NCI-H69 (cell line): Measurements from ENCODE around the gene EML1.
A peak's percentile ranks its signal among the peaks of the same experiment; 100 is the strongest.

Experiments
- DNase-seq: peaks from one replicate; lab custom pipeline; 2025; lab: John Stamatoyannopoulos, UW

Gene EML1

DNA sequence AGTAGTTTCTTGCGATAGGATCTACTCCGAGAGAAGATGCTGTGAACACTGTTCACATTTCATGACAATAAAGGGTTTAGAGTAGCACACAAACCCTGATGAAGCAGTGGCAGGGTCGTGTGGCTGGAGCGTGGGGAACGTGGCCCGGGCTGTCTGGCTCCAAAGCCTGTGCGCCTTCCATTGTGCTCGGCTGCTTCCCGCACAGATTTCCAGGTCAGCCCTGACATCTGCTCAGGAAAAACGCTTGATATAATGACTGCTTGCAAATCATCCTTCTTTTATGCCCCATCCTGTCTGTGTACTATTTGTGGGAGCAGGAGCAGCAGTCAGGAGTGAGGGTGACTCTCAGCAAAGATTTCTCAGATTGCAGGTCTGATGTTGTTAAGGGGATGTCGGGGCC lies 78.6 kb downstream of the EML1 start:
- peak; percentile 84 for DNase-seq

DNA sequence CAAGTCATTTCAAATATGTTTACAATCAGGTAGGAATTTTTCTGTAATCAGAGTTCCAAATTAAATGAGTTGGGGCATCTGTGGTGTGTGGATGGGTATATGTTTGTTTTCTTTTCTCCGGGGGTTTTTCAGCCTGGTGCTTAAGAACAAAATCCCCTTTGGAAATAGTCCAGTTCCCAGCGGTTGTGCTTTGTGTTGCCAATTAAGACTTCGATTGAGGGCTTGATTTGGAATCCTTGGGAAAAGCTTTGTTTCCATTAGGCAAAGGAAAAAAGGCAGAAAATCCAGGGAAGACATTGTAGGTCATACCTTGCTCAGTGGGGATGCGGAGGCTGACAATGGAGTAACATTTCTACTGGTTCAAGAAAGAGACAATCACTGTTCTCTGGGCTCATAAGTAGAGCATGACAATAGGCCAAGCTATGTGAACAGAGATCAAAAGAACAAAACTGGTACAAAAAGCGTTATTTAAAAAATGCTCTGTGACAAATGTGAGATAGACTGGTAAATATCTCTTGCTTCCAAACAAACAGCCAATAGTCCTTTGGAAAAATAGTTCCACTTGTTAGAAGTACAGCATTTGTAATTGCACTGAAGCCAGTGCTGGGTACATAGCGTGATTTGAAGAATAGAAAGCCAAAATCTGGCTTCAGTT lies 79.7 kb downstream of the EML1 start:
- DNase-seq = peak; percentile 97

DNA sequence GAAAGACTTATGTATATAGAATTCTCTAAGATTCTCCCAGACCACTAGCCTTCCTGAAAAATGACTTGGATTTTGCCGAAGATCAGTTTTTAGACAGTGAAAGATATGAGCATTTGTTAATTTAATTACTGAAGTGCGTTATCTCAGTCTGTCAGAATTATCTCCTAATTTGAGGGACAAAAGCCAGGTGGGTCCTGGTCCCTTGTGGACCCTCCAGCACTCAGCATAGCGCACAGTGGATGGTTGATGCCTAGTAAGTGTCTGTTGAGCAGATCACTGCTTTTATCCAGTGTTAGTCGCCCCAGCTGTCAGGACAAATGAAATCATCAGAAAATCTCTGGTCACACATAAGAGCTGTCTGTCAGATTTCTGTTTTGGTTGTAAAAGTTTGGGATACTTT lies 80.4 kb downstream of the EML1 start:
- DNase-seq = peak; percentile 18

GRCh38 chr14:99874306-99874705 lies 81.1 kb downstream of the EML1 start:
- peak; percentile 29 for DNase-seq

DNA sequence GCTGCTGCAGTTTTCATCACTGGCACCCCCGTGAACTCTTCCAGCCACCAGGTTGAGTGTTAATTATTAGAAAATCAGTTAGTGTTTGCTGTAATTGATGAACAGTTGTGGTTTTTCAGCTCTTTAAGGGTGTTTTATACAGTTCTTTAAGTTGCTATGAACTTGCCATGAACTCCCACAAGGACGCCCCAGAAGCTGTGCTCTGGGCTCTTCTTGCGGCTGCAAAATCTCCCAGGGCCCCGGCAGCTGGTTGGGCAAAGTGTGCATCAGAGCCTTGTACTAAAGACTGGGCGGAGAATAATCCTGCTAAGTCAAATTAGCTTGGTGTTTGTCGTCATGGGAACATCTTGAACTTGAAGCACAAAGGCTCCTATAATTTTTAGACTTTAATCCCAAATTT lies 82.2 kb downstream of the EML1 start:
- DNase-seq = peak; percentile 19

DNA sequence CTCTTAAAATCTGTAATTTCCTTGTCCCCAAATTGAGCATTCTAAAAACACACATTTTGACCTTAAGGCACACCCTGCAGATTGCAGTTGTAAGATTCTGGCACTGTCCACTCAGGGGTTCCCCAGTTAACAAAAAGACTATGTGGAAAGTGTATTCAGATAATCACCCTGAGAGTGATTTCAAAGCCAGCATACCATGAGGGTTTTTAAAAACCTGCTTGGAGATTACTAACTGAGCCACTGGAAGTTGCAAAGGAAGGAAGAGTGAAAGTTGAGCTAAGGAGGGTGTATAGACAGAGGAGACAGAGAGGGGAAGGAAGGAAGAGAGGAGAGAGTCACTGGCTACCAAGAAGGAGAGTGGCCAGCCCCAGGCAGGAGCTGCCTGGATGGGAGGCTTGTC lies 82.6 kb downstream of the EML1 start:
- DNase-seq = no peak

DNA sequence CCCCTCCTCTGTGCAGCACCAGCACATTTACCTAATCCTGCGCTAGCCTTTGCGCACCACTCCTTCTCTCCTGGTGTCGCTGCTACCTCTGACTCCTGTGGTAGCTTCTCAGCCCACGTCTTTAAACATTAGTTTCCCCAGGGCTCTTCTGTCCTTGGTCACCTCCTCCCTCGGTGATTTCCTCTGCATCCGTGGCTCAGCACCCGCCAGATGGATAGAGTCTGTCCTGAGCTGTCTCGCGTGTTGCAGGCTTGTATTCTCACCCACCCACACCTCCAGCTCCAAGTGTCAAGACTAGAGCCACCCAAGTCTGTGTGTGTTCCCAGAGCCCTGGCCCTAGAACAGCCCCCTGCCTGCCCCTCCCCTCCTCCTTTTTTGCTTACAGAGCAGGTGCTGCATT lies 83.2 kb downstream of the EML1 start:
- DNase-seq = no peak

GRCh38 chr14:99878563-99878962 lies 85.3 kb downstream of the EML1 start:
- no peak for DNase-seq

DNA sequence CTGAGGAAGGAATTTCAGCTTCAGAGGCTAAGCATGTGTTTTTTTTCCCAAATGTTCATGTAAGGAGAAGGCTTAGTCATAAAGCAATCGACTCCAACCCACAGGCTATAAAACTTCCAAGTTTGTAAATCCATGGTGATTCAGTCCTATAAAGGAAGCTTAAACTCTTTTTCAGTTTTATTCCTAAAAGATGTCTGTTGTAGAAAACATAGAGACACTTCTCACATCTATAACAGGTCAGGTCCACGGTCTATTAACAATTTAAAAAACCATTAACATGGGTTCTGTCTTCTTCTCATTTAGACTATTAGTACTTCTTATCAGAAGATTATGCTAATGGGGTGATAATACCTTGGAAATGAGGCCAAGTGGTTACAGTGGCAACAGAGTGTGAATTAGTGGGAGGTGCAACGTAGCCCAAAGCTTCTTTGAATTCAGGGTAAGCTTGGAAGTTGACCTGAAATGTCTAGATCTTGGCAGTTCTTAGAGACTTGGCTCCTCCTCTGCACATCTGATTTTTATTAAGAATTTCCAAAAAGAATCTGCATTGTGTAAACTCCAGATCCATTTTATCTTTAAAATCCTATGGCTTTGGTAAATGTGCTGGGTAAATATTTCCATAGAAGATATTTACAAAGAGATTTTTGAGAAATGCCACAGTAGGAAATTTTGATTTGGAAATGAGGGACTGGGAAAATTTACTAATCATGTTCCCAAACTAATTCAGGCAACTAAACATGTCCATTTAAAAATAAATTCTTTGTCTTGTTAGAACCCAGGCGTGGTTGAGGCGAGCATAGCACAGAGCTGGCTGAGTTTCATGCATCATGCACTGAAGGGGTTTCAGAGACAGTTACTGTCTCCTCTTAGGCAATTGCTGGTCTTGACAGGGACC lies 86.4 kb downstream of the EML1 start:
- DNase-seq = no peak

- DNase-seq = no peak
Observed at GRCh38 chr14:99880651-99881420, 87.6 kb downstream of the EML1 start.

DNA sequence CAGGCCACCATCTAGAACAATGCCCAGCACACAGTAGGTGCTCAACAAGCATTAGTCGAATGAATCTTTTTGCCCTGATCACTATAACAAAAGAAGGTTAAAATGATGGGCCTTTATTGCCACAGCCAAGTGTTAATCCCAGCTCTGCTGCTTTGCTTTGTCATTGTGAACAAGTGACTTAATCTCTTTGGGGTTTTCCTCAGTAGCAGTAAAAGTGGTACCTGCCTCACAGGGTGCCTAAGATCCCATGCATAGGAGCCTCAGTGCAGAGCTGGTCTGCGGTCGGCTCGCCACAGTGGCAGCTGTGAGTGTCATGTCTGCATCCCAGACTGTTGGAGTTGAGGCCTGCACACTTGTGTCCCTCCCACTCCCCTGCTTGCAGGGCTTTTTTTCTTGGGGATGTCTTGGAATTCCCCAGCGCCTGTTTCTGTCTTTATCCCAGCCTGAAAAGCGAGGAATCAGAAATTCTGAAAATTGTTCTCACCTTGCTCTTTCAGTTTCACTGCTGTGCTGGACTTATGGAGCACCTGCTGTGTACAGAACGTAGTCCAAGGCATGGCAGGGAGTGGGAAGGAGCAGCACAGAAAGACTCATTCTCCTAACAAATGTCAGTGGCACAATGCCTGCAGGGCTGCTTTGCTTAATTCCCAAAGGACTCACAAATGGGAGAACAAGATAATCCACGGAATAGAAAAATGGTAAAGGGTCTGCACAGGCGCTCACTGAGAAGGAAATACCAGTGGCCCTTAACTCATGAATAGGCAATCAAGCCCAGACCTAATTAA lies 90.8 kb downstream of the EML1 start:
- DNase-seq = no peak

DNA sequence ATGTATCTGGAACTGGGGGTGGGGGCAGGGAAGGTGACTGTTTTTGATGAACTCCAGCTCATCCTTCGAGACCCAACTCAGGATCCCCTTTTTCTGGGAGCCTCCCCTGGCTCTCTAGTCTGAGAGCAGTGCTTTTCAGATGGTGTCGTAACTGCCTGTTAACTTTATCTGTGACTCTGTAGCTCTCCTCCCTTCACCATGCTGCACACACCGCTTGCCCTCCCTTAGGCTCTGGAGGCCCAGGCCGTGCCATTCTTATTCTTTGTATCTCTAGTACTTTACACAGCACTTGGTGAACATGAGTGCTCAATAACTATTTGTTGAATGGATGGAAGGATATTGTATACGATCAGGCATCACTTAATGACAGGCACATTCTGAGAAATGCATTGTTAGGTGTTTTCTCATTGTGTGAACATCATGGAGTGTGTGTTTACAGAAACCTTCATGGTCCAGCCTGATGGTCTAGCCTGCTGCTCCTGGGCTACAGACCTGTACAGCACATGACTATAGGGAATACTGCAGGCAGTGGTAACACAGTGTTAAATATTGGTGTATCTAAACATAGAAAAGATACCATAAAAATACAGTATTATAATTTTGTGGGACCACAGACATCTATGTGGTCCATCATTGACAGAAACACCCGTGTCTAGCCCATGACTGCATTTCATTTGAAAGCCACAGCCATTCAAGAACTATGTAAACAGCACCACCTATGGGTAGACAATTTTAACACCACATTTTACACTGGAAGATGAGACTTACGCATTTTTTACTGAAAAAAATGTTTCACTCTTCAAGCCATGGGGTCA lies 91.8 kb downstream of the EML1 start:
- DNase-seq = peak; percentile 74

DNA sequence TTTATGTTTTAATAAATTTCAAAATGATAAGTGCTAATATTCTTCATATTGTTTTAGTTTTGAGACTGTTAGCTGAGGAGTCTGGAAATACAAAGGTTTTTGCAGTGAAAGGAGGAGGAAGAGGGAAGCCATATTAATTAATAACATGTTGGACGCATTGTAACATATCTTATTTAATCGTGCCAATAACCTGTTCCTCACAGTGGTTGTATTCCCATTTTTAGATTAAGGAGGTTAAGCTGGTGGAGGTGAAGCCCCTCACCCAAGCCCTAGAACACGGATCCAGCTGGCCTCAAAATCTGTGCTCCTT lies 92.4 kb downstream of the EML1 start:
- DNase-seq = no peak

DNA sequence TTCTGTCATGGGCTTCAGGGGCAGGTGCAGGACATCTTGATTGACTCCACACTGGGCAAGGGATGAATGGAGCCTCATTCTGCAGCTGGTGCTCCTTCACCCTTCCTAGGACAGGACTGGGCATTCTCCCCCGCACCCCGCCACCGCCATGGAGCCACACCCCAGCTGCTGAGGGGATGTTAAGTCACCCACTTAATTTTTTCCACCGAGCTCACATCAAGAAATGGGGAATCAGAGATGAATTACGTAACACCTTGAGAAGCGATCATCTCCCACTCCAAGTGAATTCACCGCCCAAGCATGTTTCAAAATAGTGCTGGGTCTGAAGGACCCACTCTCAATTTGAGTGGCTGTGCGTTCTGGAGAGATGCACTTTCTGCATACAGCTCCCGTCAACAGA lies 94.2 kb downstream of the EML1 start:
- DNase-seq = no peak

- no peak for DNase-seq
Observed at GRCh38 chr14:99888149-99888548, 94.9 kb downstream of the EML1 start.

GRCh38 chr14:99889268-99889667 lies 96.1 kb downstream of the EML1 start:
- peak; percentile 58 for DNase-seq

GRCh38 chr14:99891266-99891665 lies 98.1 kb downstream of the EML1 start:
- no peak for DNase-seq

DNA sequence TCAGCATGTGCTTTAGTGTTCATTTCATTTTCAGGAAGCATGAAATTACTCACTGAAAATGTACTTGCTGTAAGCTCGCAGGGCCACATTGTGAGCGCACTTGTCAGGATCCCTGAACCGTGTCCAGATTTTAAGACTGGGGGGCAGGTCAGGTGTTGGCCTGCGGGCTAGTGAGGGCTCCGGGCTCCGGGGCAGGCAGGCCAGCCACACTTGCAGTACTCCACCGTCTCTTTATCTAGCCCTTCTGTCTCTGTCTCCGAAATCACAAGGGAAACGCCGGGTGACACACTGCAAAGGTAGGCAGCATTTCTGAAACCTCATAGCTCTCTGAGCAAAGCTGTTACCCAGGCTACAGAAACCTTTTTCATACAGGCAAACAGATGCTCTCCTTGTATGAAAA lies 98.7 kb downstream of the EML1 start:
- DNase-seq = no peak

GRCh38 chr14:99892406-99892805 lies 99.2 kb downstream of the EML1 start:
- no peak for DNase-seq

DNA sequence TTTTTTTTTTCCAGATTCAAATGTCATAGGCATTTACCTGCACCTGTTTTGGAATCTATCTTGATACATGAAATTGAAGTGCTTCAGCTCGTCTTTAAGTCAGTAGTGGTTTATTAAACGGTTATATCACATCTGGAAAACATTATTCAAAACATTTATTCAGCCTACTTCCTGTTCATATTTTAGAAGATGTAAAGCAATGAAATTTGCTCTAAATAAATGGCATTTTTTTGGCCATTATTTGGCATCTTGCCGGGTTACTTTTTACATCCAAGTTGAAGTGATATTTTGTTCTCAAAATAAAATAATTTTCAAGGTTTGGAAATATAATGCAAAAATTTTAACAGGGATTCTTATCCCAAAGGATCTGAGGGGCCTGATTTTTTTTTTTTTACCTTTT lies 103.1 kb downstream of the EML1 start:
- no peak for DNase-seq

DNA sequence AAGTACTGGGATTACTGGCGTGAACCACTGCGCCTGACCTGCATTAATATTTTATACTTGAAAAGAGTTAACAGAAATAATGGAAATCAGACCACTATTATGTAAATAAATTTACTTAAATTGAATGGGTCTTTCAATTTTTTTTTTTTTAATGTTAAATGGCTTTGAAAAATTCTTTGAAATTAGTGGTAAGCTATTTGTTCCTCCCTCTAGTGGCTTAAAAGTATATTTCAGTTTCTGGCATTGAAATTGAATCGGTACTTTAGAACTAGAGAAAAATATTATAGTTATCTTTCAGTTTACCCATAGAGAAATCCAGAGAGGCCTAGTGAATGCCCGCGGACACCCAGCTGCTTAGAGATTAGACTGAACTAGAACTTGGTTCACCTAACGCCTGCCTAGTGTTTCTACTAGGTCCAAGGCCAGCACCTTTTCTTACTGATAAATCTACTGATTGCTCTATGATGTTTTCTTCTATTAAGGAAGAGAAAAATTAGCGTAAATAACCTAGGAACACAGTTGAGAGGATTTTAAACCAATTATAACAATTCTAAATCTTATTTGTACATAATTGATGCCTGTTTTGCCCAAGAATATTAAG lies 106.5 kb downstream of the EML1 start:
- DNase-seq = peak; percentile 18
